Astrocyte (in vitro differentiated cells and primary cell): ENCODE data around the gene MTFR2. TPM values are rescaled to one million over a fixed set of nuclear protein-coding genes. Genes with fewer than 3 reads are reported as not detected.

Source experiments
- DNase-seq: peaks from one replicate; pipeline ENCODE4 v3.0.0-alpha.2; 2010; ENCODE audit warnings: low read depth
- FAIRE-seq: peaks from 2 replicates; lab custom pipeline; 2011; peaks lifted over from hg19 to GRCh38; lab: Jason Lieb, UNC
- H2AFZ ChIP-seq: 2 replicates; pipeline ENCODE4 v1.6.0; 2012; ENCODE audit warnings: low read depth, low read length, inconsistent platforms
- H3K27ac ChIP-seq: 2 replicates; pipeline ENCODE4 v1.5.1; 2011; ENCODE audit warnings: low read depth, low read length, inconsistent platforms
- H3K27me3 ChIP-seq: 2 replicates; pipeline ENCODE4 v1.6.0; 2011; ENCODE audit warnings: low read length, inconsistent platforms; ENCODE audit not compliant: insufficient read depth
- H3K36me3 ChIP-seq: 2 replicates; pipeline ENCODE4 v1.5.1; 2011; ENCODE audit warnings: low read length, inconsistent platforms; ENCODE audit not compliant: insufficient read depth
- H3K4me1 ChIP-seq: 2 replicates; pipeline ENCODE4 v1.5.1; 2011; ENCODE audit warnings: low read length, inconsistent platforms; ENCODE audit not compliant: insufficient read depth
- H3K4me2 ChIP-seq: 2 replicates; pipeline ENCODE4 v1.6.0; 2012; ENCODE audit warnings: low read length, inconsistent platforms
- H3K4me3 ChIP-seq: 2 replicates; pipeline ENCODE4 v1.5.1; 2011; ENCODE audit warnings: low read depth, mild to moderate bottlenecking, low read length, inconsistent platforms; ENCODE audit not compliant: insufficient read depth
- H3K79me2 ChIP-seq: 2 replicates; pipeline ENCODE4 v1.6.0; 2012; ENCODE audit warnings: mild to moderate bottlenecking, low read length, inconsistent platforms; ENCODE audit not compliant: insufficient read depth
- H3K9ac ChIP-seq: 2 replicates; pipeline ENCODE4 v1.6.0; 2012; ENCODE audit warnings: mild to moderate bottlenecking, low read length, inconsistent platforms
- H3K9me3 ChIP-seq: 2 replicates; pipeline ENCODE4 v1.5.1; 2012; ENCODE audit warnings: low read depth, mild to moderate bottlenecking, low read length, inconsistent platforms; ENCODE audit not compliant: insufficient read depth
- H4K20me1 ChIP-seq: 2 replicates; pipeline ENCODE4 v1.6.0; 2012; ENCODE audit warnings: low read length, inconsistent platforms; ENCODE audit not compliant: insufficient read depth
- H3K27ac Mint-ChIP-seq: one replicate; pipeline ENCODE4 v1.8.0; 2021; ENCODE audit warnings: mild to moderate bottlenecking, mixed read lengths; ENCODE audit not compliant: unreplicated experiment
- H3K27me3 Mint-ChIP-seq: one replicate; pipeline ENCODE4 v1.8.0; 2021; ENCODE audit warnings: low read depth, mixed read lengths; ENCODE audit not compliant: unreplicated experiment
- H3K36me3 Mint-ChIP-seq: one replicate; pipeline ENCODE4 v1.8.0; 2021; ENCODE audit warnings: low read depth, mixed read lengths; ENCODE audit not compliant: unreplicated experiment
- H3K4me1 Mint-ChIP-seq: one replicate; pipeline ENCODE4 v1.8.0; 2021; ENCODE audit warnings: low read depth, mixed read lengths; ENCODE audit not compliant: unreplicated experiment
- H3K4me3 Mint-ChIP-seq: one replicate; pipeline ENCODE4 v1.8.0; 2021; ENCODE audit warnings: mild to moderate bottlenecking, moderate library complexity, mixed read lengths; ENCODE audit not compliant: unreplicated experiment
- H3K9me3 Mint-ChIP-seq: one replicate; pipeline ENCODE4 v1.8.0; 2021; ENCODE audit warnings: mild to moderate bottlenecking, mixed read lengths; ENCODE audit not compliant: unreplicated experiment
- CTCF ChIP-seq: IDR thresholded peaks from 2 replicates; pipeline ENCODE4 v1.5.1; 2011; ENCODE audit warnings: low read depth, mild to moderate bottlenecking, inconsistent platforms, low read length, moderate library complexity; ENCODE audit not compliant: insufficient read depth
- EZH2 ChIP-seq: IDR thresholded peaks from 2 replicates; pipeline ENCODE4 v1.6.1; 2012; ENCODE audit warnings: mild to moderate bottlenecking, low read length, inconsistent platforms; ENCODE audit not compliant: insufficient read depth
- total RNA-seq: library from RNA; stranded (reverse); gene quantifications from 2 replicates; pipeline ENCODE4 v1.2.1, GENCODE V29; 2021

Gene MTFR2
- total RNA-seq, 1 donor from 2014 or later: 1.8 TPM

- H3K4me1 ChIP-seq: no peaks in the 10 kb centered on the region
- no peaks in the 10 kb centered on the region for H3K9me3 ChIP-seq
- Mint-ChIP-seq H3K27ac (no peak overlapping the region), H3K9me3 (no peaks in the 10 kb centered on the region), H3K4me3 (no peak overlapping the region), H3K4me1 (no peaks in the 10 kb centered on the region), H3K27me3 (peaks cover 3% of the 10 kb centered on the region), H3K36me3 (no peaks in the 10 kb centered on the region)
- H3K27ac ChIP-seq: no peak overlapping the region
- H3K4me3 ChIP-seq: no peak overlapping the region
- no peak for DNase-seq
- H2AFZ ChIP-seq: no peak overlapping the region
- H4K20me1 ChIP-seq: no peaks in the 10 kb centered on the region
- FAIRE-seq: no peak
- no peaks in the 10 kb centered on the region for H3K36me3 ChIP-seq
- H3K79me2 ChIP-seq: no peaks in the 10 kb centered on the region
- no peaks in the 10 kb centered on the region for H3K27me3 ChIP-seq
- TF ChIP-seq CTCF (no peak), EZH2 (no peak)
- H3K9ac ChIP-seq: no peak overlapping the region
- no peak overlapping the region for H3K4me2 ChIP-seq
These were observed 63.7 kb downstream of the MTFR2 start for GRCh38 chr6:136186363-136186762.

GRCh38 chr6:136184738-136185137 is 65.4 kb downstream of the MTFR2 start:
- Histone ChIP-seq H3K79me2 (no peaks in the 10 kb centered on the region), H3K36me3 (no peaks in the 10 kb centered on the region), H3K4me1 (no peaks in the 10 kb centered on the region), H3K4me3 (no peak overlapping the region), H3K4me2 (no peak overlapping the region), H3K9ac (no peak overlapping the region), H3K27ac (no peak overlapping the region), H3K9me3 (no peaks in the 10 kb centered on the region), H3K27me3 (no peaks in the 10 kb centered on the region), H2AFZ (no peak overlapping the region), H4K20me1 (no peaks in the 10 kb centered on the region)
- TF ChIP-seq CTCF (no peak), EZH2 (no peak)
- H3K4me1 Mint-ChIP-seq: no peaks in the 10 kb centered on the region
- DNase-seq: no peak
- peaks cover 3% of the 10 kb centered on the region for H3K27me3 Mint-ChIP-seq
- no peak overlapping the region for H3K27ac Mint-ChIP-seq
- FAIRE-seq: no peak
- no peaks in the 10 kb centered on the region for H3K36me3 Mint-ChIP-seq
- H3K9me3 Mint-ChIP-seq: no peaks in the 10 kb centered on the region
- no peak overlapping the region for H3K4me3 Mint-ChIP-seq

GRCh38 chr6:136181861-136182260 is 68.2 kb downstream of the MTFR2 start:
- FAIRE-seq: no peak
- no peak overlapping the region for H3K4me3 Mint-ChIP-seq

More at GRCh38 chr6:136181861-136182260, 68.2 kb downstream of the MTFR2 start:
- peaks cover 3% of the 10 kb centered on the region for H3K27me3 Mint-ChIP-seq
- H3K27me3 ChIP-seq: no peaks in the 10 kb centered on the region
- no peaks in the 10 kb centered on the region for H3K36me3 Mint-ChIP-seq
- TF ChIP-seq CTCF (no peak), EZH2 (no peak)
- no peaks in the 10 kb centered on the region for H3K36me3 ChIP-seq
- H3K27ac ChIP-seq: no peak overlapping the region
- H3K9ac ChIP-seq: no peak overlapping the region
- H3K79me2 ChIP-seq: no peaks in the 10 kb centered on the region
- no peaks in the 10 kb centered on the region for H4K20me1 ChIP-seq
- no peaks in the 10 kb centered on the region for H3K9me3 Mint-ChIP-seq
- no peaks in the 10 kb centered on the region for H3K4me1 ChIP-seq
- no peaks in the 10 kb centered on the region for H3K9me3 ChIP-seq
- H2AFZ ChIP-seq: no peak overlapping the region
- no peaks in the 10 kb centered on the region for H3K4me1 Mint-ChIP-seq
- no peak overlapping the region for H3K4me3 ChIP-seq
- DNase-seq: no peak
- H3K4me2 ChIP-seq: no peak overlapping the region
- no peak overlapping the region for H3K27ac Mint-ChIP-seq
